Left forelimb (tissue), 1 donor: ENCODE data around the gene SLC25A30.
"Not testable (repeated sequence)": the region's sequence is repeated elsewhere in the genome, so short reads cannot be mapped to it uniquely, and the experiment has no call there.

Experiments used
- DNase-seq: peaks from one replicate; pipeline ENCODE4 v3.0.0-alpha.2; 2018; ENCODE audit warnings: low spot score

SLC25A30 gene

DNA sequence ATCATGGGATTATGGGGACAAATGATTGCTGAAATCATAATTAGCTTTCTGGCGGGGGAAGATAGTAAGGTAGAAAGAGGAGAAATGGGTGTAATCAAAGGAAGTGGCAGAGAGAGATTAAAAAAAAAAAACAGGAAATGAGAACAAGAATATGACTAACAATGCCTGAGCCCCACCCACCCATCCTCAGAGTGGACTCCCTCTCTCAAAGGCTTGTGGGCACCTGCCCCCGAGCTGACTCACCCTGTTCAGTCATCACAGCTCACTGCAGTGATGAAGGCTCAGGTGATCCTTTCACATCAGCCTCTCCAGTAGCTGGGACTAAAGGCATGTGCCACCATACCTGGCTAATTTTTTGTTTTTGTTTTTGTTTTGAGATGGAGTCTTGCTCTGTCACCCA is 50.8 kb downstream of the SLC25A30 start:
- DNase-seq, result no peak

DNA sequence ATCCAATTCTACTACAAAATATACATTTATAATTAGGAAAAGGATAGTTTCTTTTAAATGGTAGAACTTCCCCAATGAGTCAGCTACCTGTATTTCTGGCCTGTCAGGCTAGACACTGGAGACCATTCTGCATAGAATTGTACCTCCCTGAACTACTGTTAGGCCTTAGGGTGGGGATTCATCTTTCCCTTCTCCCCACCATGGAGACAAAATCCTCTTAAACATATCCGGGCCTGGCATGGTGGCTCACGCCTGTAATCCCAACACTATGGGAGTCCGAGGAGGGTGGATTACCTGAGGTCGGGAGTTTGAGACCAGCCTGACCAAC is 52.7 kb downstream of the SLC25A30 start:
- no peak for DNase-seq

DNA sequence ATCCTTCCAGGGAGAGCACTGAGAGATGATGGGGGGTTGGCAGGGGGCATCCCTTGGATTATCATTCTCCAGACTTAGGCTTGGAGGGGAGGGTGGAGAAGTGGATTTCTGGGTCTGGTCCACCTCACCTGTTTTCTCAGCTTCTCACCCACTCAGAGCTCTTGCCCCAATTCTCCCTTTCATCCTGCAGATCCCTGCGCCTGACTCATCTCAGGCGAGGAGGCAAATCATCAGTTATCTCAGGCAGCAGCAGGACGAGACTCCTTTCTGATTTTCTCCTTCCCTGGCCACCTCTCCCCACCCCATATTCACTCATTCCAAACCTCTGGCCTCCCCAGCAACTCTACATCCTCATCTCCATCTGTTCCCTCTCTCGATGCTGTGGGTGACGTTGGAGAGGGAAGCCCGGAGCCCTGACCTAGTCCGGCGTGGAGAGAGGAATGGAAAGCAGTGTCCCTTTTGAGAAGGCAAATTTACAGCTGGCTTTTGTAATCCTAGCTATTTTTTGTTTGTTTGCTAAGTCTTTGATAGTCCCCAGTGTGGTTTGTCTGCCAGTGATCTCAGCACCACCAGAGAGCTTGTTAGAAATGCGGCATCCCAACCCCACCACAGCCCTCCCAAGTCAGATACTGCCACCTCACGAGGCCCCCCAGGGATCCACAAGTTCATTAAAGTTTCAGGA is 53.2 kb downstream of the SLC25A30 start:
- DNase-seq, result no peak

DNA sequence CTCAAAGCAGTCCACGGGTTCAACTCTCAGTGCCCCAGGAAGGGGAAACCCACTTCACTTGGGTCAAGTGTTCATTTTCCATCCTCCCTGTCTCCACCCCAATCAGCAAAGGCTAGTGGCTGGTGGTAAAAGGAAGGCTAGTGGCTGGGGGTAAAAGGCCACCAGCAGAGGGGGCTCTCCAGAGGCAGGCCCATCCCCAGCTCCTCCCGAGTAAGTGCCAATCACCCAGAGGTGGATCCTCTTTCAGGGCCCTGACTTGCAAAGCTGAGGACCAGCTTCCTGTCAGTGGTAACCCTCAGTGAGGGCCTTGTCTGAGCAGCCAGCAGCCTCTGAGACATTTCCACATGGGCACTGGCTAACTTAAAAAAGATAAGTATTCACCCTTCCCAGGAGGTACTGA is 55.2 kb downstream of the SLC25A30 start:
- DNase-seq, result no peak

DNA sequence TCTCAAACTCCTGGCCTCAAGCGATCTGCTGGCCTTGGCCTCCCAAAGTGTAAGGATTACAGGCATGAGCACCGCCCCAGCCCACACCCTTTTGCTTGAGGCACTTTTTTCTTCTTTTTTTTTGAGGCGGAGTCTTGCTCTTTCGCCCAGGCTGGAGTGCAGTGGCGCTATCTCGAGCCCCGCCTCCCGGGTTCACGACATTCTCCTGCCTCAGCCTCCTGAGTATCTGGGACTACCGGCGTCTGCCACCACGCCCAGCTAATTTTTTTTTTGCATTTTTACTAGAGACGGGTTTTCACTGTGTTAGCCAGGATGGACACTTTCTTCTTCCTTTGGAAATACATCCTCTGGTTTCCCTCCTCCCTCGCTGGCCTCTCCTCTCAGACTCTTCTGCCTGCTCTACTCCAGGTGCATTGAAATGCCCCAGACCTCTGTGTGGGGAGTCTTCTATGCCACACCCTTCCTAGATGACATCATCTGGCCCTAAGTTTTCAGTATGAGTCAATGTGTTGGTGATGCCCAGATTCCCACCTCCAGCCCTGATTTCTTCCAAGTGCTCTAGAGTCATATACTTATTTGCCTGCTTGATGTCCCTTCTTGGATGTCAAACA is 56.5 kb downstream of the SLC25A30 start:
- DNase-seq, result no peak

DNA sequence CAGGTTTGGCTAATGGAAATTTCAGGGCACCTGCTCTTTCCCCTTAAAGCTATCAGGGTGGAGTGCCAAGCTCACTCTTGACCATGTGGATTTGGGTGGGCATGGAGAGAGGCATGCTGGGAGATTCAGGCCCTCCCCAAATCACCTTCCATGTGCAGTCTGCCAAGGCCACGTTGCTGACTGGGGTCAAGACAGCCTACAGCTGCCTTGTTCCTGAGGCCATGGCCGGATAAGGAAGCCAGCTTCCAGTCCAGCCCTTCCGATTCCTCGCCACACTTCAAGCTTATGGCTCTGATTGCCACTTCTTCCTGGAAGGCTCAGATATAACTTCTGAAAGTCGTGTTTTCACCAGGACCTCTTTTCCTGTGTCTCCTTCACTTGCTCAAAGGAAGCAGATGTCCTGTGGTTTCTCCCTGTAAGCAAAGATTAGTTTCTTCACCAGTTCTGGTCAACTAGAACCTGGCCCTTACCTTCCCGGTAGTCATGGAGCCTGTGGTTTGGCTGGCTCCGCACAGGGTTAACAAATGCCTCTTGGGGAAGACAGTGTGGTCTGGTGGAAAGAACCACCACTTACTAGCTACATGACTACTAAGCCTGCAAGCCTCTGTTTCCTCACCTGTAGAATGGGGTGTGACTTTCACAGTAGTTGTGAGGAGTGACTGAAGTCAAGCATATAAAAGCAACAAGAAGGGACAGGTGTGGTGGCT is 61.1 kb downstream of the SLC25A30 start:
- no peak for DNase-seq

DNA sequence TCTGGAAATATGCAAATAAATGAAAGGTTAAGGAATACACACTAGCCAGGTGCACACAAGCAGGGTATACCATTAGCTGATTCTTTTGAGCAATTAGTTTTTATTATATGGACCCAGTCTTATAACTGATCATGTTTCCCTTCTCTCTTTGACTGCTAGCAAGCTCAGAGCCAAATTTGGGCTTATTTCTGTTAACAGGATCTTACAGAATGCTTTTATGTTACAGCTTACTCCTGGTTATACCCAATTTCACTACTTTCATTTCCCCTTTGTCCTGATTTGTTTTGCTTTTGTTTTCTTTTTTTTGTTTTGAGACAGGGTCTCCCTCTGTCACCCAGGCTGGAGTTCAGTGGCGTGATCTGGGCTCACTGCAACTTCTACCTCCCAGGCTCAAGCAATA is 64.3 kb downstream of the SLC25A30 start:
- no peak for DNase-seq

DNA sequence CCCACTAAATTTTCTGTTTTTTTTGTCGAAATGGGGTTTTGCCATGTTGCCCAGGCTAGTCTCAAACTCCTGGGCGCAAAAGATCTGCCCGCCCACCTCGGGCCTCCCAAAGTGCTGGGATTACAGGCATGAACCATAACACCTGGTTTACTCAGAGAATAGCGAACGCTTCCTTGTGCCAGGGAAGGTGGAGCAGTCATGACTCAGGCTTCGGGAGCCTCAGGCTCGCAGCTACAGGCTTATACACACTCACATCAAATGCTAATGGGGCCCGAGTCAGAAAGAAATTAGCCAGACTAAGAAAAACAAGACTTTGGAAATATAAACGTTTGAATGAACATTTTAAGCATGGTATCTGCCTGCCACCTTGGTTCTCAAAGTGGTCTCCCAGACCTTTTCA is 66.1 kb downstream of the SLC25A30 start:
- no peak for DNase-seq

DNA sequence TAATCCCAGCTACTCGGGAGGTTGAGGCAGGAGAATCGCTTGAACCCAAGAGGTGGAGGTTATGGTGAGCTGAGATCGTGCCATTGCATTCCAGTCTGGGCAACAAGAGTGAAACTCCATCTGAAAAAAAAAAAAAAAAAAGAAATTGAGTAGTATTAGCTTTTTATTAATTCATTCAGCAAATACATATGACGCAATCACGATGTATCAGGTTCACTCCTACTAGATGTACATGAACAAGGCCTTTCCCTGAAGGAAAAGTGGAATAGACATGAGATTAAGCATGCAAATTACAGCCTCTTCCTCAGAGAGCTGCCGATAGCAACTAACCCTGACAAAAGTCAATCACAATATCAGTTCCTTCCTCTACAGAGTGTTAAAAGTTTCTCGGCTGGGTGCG is 68.0 kb downstream of the SLC25A30 start:
- no peak for DNase-seq

DNA sequence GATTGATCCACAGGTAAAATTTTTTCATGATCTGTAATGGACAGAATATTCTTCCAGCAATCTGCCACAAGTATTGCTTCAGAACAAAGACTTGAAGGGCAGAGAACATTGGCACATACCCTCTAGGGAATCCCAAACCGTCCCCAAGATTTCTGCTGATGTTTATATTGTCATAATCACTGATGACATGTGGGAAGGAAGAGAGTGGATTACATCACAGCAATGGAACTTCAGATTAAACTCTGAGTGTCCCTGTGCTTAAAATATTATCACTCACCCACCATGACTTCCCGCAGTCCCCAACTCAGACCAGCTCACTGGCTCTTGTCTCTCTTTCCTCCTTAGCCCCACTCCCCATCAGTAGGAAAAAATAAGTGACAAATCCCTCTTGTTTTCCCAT is 68.7 kb downstream of the SLC25A30 start:
- no peak for DNase-seq

DNA sequence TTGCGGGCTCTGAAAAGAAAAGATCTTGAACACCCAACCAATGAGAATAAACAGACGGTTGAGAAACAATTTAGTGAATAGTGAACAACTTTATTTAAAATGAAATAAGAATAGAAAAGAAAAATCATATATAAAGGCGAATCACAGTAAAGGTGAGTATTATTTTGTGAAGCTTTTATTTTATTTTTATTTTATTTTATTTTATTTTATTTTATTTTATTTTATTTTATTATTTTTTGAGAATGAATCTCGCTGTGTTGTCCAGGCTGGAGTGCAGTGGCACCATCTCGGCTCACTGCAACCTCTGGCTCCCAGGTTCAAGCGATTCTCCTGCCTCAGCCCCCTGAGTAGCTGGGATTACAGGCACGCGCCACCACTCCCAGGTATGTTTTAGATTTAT is 74.1 kb downstream of the SLC25A30 start:
- not testable (repeated sequence) for DNase-seq
